Activated CD8-positive, alpha-beta memory T cell treated with anti-CD3 and anti-CD28 coated beads, Interleukin-2, amount 10 ng/mL, durations not matched to agents 7 days and 5 days (primary cell): ENCODE results near the gene CST9. TPM values are rescaled to one million over a fixed set of nuclear protein-coding genes. Genes with fewer than 3 reads are reported as not detected.

Source experiments
- ATAC-seq: fragments of 150-1000 bp; cut with Tn5 transposase; one replicate; pipeline ENCODE4 v1.10.0; 2021; ENCODE audit warnings: moderate library complexity
- CTCF ChIA-PET: fragments of 350-600 bp; sonication (Branson Sonifier 250); formaldehyde crosslinking; loops from one replicate; lab custom pipeline; 2021; ENCODE audit warnings: antibody characterized with exemption; lab: Charles Lee
- DNase-seq: peaks from one replicate; pipeline ENCODE4 v3.0.0-alpha.2; 2020
- H3K27ac Mint-ChIP-seq: one replicate; pipeline ENCODE4 v1.8.0; 2021; ENCODE audit warnings: mild to moderate bottlenecking, mixed read lengths
- H3K27me3 Mint-ChIP-seq: one replicate; pipeline ENCODE4 v1.8.0; 2021; ENCODE audit warnings: mixed read lengths
- H3K36me3 Mint-ChIP-seq: one replicate; pipeline ENCODE4 v1.8.0; 2021; ENCODE audit warnings: mild to moderate bottlenecking, mixed read lengths
- H3K4me1 Mint-ChIP-seq: one replicate; pipeline ENCODE4 v1.8.0; 2021; ENCODE audit warnings: mixed read lengths
- H3K4me3 Mint-ChIP-seq: one replicate; pipeline ENCODE4 v1.8.0; 2021; ENCODE audit warnings: mild to moderate bottlenecking, moderate library complexity, mixed read lengths
- H3K9me3 Mint-ChIP-seq: one replicate; pipeline ENCODE4 v1.8.0; 2022; ENCODE audit warnings: low read depth, mixed read lengths
- total RNA-seq, 2 experiments: library from RNA; stranded (reverse); gene quantifications; one replicate each; pipeline ENCODE4 v1.2.3, GENCODE V29; 2021

The CST9 gene
- total RNA-seq = not detected

- peaks cover 4% of the 10 kb centered on the region for H3K27me3 Mint-ChIP-seq
- DNase-seq = no peak
- CTCF ChIA-PET = interaction anchor here (0.6 to 6.4 kb wide), 7 partner anchors 157 to 186 kb away, joined by 3 to 50 read pairs (median 4); partner anchors contain the start of gene CSTL1
- ATAC-seq = no peak
- peaks cover 8% of the 10 kb centered on the region for H3K4me1 Mint-ChIP-seq
- H3K9me3 Mint-ChIP-seq = no peaks in the 10 kb centered on the region
- H3K36me3 Mint-ChIP-seq = no peaks in the 10 kb centered on the region
- H3K4me3 Mint-ChIP-seq = no peak within 1 kb of the TSS
- H3K27ac Mint-ChIP-seq = no peak within 1 kb of the TSS
Observed at GRCh38 chr20:23605867-23606651, at the start of gene CST9. CST9 (minus strand) TSS chr20:23605917; CDS start chr20:23605864, 53 bp downstream.

- H3K4me1 Mint-ChIP-seq = no peaks in the 10 kb centered on the region
- no peaks in the 10 kb centered on the region for H3K36me3 Mint-ChIP-seq
- H3K4me3 Mint-ChIP-seq = no peak overlapping the region
- H3K27me3 Mint-ChIP-seq = peaks cover 15% of the 10 kb centered on the region
- H3K27ac Mint-ChIP-seq = no peak overlapping the region
- ATAC-seq = no peak
- no peaks in the 10 kb centered on the region for H3K9me3 Mint-ChIP-seq
- DNase-seq = no peak
- CTCF ChIA-PET = interaction anchor here (0.9 kb wide), 1 partner anchor 14 kb away, joined by 3 read pairs; no protein-coding TSS in a partner anchor
Observed at GRCh38 chr20:23654717-23655116, 49.0 kb upstream of the CST9 start.

- CTCF ChIA-PET = no interaction called here
- peaks cover 15% of the 10 kb centered on the region for H3K27me3 Mint-ChIP-seq
- H3K4me3 Mint-ChIP-seq = no peak overlapping the region
- H3K4me1 Mint-ChIP-seq = no peaks in the 10 kb centered on the region
- no peak overlapping the region for H3K27ac Mint-ChIP-seq
- H3K9me3 Mint-ChIP-seq = no peaks in the 10 kb centered on the region
- no peak for ATAC-seq
- no peaks in the 10 kb centered on the region for H3K36me3 Mint-ChIP-seq
- no peak for DNase-seq
Observed at GRCh38 chr20:23654000-23654399, 48.3 kb upstream of the CST9 start.

- Mint-ChIP-seq H3K4me3 (no peak overlapping the region), H3K27me3 (peaks cover 15% of the 10 kb centered on the region), H3K27ac (no peak overlapping the region), H3K36me3 (no peaks in the 10 kb centered on the region), H3K4me1 (no peaks in the 10 kb centered on the region), H3K9me3 (no peaks in the 10 kb centered on the region)
- ATAC-seq = no peak
- CTCF ChIA-PET = no interaction called here
- DNase-seq = no peak
Observed at GRCh38 chr20:23653400-23653938, 47.8 kb upstream of the CST9 start.

- Mint-ChIP-seq H3K27ac (no peak overlapping the region), H3K4me3 (no peak overlapping the region), H3K4me1 (no peaks in the 10 kb centered on the region), H3K27me3 (peaks cover 15% of the 10 kb centered on the region), H3K36me3 (no peaks in the 10 kb centered on the region), H3K9me3 (no peaks in the 10 kb centered on the region)
- CTCF ChIA-PET = no interaction called here
- no peak for DNase-seq
- no peak for ATAC-seq
Observed at GRCh38 chr20:23652926-23653325, 47.2 kb upstream of the CST9 start.

GRCh38 chr20:23652371-23652770, 46.7 kb upstream of the CST9 start:
- DNase-seq (no peak), ATAC-seq (no peak)
- no peak overlapping the region for H3K27ac Mint-ChIP-seq
- H3K4me1 Mint-ChIP-seq = no peaks in the 10 kb centered on the region
- CTCF ChIA-PET = no interaction called here
- H3K4me3 Mint-ChIP-seq = no peak overlapping the region
- no peaks in the 10 kb centered on the region for H3K9me3 Mint-ChIP-seq
- H3K27me3 Mint-ChIP-seq = peaks cover 15% of the 10 kb centered on the region
- H3K36me3 Mint-ChIP-seq = no peaks in the 10 kb centered on the region

- H3K9me3 Mint-ChIP-seq = no peaks in the 10 kb centered on the region
- no peak for ATAC-seq
Observed at GRCh38 chr20:23651117-23651516, 45.4 kb upstream of the CST9 start.

GRCh38 chr20:23649830-23650417, 44.2 kb upstream of the CST9 start:
- H3K9me3 Mint-ChIP-seq = no peaks in the 10 kb centered on the region
- CTCF ChIA-PET = interaction anchor here (1.0 kb wide), 1 partner anchor 9 kb away, joined by 3 read pairs; no protein-coding TSS in a partner anchor

More at GRCh38 chr20:23651117-23651516, 45.4 kb upstream of the CST9 start:
- H3K27ac Mint-ChIP-seq = no peak overlapping the region
- H3K4me1 Mint-ChIP-seq = no peaks in the 10 kb centered on the region
- DNase-seq = no peak
- no peaks in the 10 kb centered on the region for H3K36me3 Mint-ChIP-seq
- CTCF ChIA-PET = no interaction called here
- H3K4me3 Mint-ChIP-seq = no peak overlapping the region
- H3K27me3 Mint-ChIP-seq = peaks cover 12% of the 10 kb centered on the region

GRCh38 chr20:23649242-23649641, 43.5 kb upstream of the CST9 start:
- Mint-ChIP-seq H3K4me3 (no peak overlapping the region), H3K36me3 (no peaks in the 10 kb centered on the region), H3K27me3 (peaks cover 3% of the 10 kb centered on the region), H3K27ac (no peak overlapping the region), H3K4me1 (no peaks in the 10 kb centered on the region), H3K9me3 (no peaks in the 10 kb centered on the region)
- no peak for ATAC-seq
- CTCF ChIA-PET = interaction anchor here (1.0 kb wide), 1 partner anchor 8 kb away, joined by 3 read pairs; no protein-coding TSS in a partner anchor
- DNase-seq = no peak

More at GRCh38 chr20:23649830-23650417, 44.2 kb upstream of the CST9 start:
- DNase-seq (no peak), ATAC-seq (no peak)
- Mint-ChIP-seq H3K27me3 (peaks cover 7% of the 10 kb centered on the region), H3K4me1 (no peaks in the 10 kb centered on the region), H3K4me3 (no peak overlapping the region), H3K36me3 (no peaks in the 10 kb centered on the region), H3K27ac (no peak overlapping the region)

- Mint-ChIP-seq H3K4me3 (no peak overlapping the region), H3K27me3 (peaks cover 3% of the 10 kb centered on the region), H3K4me1 (no peaks in the 10 kb centered on the region), H3K36me3 (no peaks in the 10 kb centered on the region), H3K27ac (no peak overlapping the region), H3K9me3 (no peaks in the 10 kb centered on the region)
- CTCF ChIA-PET = no interaction called here
- ATAC-seq = no peak
- DNase-seq = no peak
Observed at GRCh38 chr20:23647346-23647745, 41.6 kb upstream of the CST9 start.

- H3K27ac Mint-ChIP-seq = no peak overlapping the region
- peaks cover 3% of the 10 kb centered on the region for H3K27me3 Mint-ChIP-seq
- ATAC-seq (no peak), DNase-seq (no peak)
- H3K36me3 Mint-ChIP-seq = no peaks in the 10 kb centered on the region
- H3K9me3 Mint-ChIP-seq = no peaks in the 10 kb centered on the region
- CTCF ChIA-PET = interaction anchor here (0.5 kb wide), 1 partner anchor 86 kb away, joined by 3 read pairs; no protein-coding TSS in a partner anchor
- H3K4me1 Mint-ChIP-seq = no peaks in the 10 kb centered on the region
- H3K4me3 Mint-ChIP-seq = no peak overlapping the region
Observed at GRCh38 chr20:23646106-23646873, 40.6 kb upstream of the CST9 start.

- Mint-ChIP-seq H3K4me1 (no peaks in the 10 kb centered on the region), H3K9me3 (no peaks in the 10 kb centered on the region), H3K27me3 (peaks cover 3% of the 10 kb centered on the region), H3K27ac (no peak overlapping the region), H3K36me3 (no peaks in the 10 kb centered on the region), H3K4me3 (no peak overlapping the region)
- CTCF ChIA-PET = no interaction called here
- ATAC-seq (no peak), DNase-seq (no peak)
Observed at GRCh38 chr20:23645575-23645974, 39.9 kb upstream of the CST9 start.

- DNase-seq = no peak
- Mint-ChIP-seq H3K27ac (no peak overlapping the region), H3K9me3 (no peaks in the 10 kb centered on the region), H3K4me3 (no peak overlapping the region), H3K4me1 (no peaks in the 10 kb centered on the region), H3K36me3 (no peaks in the 10 kb centered on the region), H3K27me3 (peaks cover 6% of the 10 kb centered on the region)
- no peak for ATAC-seq
- CTCF ChIA-PET = no interaction called here
Observed at GRCh38 chr20:23644164-23644563, 38.4 kb upstream of the CST9 start.
